Kidney epithelial cell (primary cell): ENCODE measurements around the gene RGS19. TPM values are rescaled to one million over a fixed set of nuclear protein-coding genes. Genes with fewer than 3 reads are reported as not detected.

Experiments
- DNase-seq: peaks from one replicate; pipeline ENCODE4 v3.0.0-alpha.2; 2010; ENCODE audit warnings: low read depth
- H3K27me3 ChIP-seq: 2 replicates; pipeline ENCODE4 v1.6.0; 2011; ENCODE audit warnings: low read length; ENCODE audit not compliant: control insufficient read depth, insufficient read depth
- H3K36me3 ChIP-seq: 2 replicates; pipeline ENCODE4 v1.5.1; 2011; ENCODE audit warnings: low read length; ENCODE audit not compliant: control insufficient read depth, insufficient read depth
- H3K4me3 ChIP-seq: 2 replicates; pipeline ENCODE4 v1.5.1; 2011; ENCODE audit warnings: low read depth, mild to moderate bottlenecking, control low read depth, low read length
- total RNA-seq: library from RNA; depleted of rRNA; stranded (reverse); fragments of >200 nt; gene quantifications from 2 replicates; pipeline ENCODE4 v1.2.3, GENCODE V29; 2015
- TF ChIP-seq, protein P1 (sequence below): IDR thresholded peaks from 2 replicates; pipeline ENCODE4 v1.5.1; 2011; ENCODE audit warnings: mild to moderate bottlenecking, moderate library complexity, low read length, control low read depth, inconsistent platforms; ENCODE audit not compliant: insufficient read depth, poor library complexity, severe bottlenecking

The RGS19 gene
- total RNA-seq, 1 donor from 2014 or later = 14.1 TPM

DNA sequence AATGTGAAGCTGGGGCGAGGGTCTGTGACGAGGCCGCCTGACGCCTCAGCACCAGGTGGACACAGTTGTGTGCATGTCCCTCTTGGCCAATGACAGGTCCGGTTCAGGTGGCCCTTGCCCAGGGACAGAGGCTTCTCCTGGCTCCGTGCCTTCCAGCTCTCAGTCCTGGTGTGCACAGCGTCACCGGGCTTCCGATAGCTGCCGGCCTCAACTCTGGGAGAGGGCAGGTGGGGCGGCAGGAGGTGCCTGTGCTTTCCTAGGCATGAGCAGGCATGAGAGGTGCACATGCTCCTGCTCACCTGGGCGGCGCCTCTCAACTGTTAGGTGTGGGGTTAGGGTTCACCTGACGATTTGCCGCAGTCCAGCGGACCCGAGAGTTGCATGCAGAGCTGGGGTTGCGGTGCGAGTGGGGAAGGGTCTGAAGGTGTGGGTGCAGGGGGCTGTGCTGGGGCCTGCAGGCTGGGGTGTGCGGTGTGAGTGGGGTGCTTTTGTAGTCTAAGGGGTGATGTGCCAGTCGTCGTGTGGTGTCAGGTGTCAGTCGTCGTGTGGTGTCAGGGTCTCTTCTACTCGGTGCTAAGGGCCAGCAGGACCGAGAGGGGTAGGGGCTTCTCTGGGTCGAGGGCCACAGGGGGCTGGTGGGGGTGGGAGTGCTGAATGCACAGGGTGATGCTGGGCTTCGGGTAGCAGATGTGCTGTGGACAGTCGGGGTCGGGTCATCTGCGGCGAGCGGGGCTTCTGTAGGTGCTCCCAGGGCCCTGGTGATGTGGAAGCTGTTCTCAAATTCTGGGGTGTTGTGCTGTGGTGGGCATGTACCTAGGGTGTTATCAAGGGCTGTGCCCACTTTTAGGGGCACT, 26.1 kb downstream of the RGS19 start:
- DNase-seq = no peak

DNA sequence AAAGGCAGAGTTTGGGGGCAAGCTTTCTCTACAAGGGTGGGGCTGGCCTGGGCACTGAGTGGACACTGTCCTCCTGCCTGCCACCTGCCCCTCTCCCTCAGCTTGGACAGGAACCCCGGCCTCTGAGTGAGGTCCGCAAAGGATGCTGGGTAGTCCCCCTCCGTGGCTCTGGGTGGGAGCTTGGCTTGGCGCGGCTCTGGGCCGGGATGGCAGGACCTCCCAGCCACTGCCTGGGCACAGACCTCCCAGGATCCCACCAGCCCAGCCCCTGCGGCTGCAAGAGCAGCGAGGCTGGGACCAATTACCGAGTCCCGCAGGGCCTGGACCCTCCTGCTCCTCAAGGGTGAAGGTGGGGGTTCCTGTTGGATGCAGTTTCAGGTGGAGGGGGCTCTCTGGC, 27.0 kb downstream of the RGS19 start:
- peaks cover 58% of the 10 kb centered on the region for H3K27me3 ChIP-seq
- H3K4me3 ChIP-seq = no peak overlapping the region
- DNase-seq = no peak

More for the DNA sequence above, 26.1 kb downstream of the RGS19 start:
- TF ChIP-seq, protein P1, sequence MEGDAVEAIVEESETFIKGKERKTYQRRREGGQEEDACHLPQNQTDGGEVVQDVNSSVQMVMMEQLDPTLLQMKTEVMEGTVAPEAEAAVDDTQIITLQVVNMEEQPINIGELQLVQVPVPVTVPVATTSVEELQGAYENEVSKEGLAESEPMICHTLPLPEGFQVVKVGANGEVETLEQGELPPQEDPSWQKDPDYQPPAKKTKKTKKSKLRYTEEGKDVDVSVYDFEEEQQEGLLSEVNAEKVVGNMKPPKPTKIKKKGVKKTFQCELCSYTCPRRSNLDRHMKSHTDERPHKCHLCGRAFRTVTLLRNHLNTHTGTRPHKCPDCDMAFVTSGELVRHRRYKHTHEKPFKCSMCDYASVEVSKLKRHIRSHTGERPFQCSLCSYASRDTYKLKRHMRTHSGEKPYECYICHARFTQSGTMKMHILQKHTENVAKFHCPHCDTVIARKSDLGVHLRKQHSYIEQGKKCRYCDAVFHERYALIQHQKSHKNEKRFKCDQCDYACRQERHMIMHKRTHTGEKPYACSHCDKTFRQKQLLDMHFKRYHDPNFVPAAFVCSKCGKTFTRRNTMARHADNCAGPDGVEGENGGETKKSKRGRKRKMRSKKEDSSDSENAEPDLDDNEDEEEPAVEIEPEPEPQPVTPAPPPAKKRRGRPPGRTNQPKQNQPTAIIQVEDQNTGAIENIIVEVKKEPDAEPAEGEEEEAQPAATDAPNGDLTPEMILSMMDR = no peak
- H3K36me3 ChIP-seq = no peaks in the 10 kb centered on the region
- no peak overlapping the region for H3K4me3 ChIP-seq
- peaks cover 50% of the 10 kb centered on the region for H3K27me3 ChIP-seq

DNA sequence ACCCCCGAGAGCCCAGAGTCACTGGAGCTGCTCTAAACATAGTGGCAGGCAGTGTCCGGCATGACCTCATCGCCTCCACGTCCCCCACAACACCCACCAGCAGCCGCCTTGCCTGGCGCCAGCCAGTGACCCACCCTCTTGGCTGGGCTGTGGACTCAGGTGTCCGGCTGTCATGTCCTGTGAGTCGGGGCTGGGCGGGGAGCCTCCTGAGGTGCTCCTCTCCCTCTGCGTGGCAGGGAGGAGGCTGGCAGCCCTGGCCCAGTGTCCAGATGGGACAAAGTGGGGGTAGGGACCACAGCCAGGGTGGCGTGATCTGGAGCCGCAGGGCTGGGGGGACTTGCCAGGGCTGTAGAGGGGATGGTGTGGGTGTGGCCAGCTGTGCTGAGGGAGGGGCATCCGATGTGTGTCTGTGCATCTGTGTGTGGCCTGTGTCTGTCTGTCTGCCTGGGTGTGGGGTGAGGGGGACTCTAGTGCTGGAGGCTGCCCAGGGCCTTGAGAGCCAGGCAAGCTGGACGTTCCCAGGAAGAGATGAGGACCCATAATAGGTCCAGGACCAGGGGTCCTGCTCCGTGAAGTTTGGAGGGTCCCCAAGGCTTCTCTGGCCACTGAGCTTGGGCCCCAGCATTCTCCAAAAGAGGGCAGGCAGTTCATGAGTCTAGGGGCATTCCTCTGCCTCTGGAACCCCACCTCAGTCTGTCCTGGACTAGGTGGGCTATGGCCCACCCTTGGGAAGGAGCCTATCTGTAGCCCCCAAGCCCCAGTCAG, 27.6 kb downstream of the RGS19 start:
- no peak for DNase-seq
- no peak overlapping the region for H3K4me3 ChIP-seq
- peaks cover 64% of the 10 kb centered on the region for H3K27me3 ChIP-seq
- TF ChIP-seq, protein P1 = no peak
- H3K36me3 ChIP-seq = no peaks in the 10 kb centered on the region

More for the DNA sequence above, 27.0 kb downstream of the RGS19 start:
- TF ChIP-seq, protein P1 = no peak
- no peaks in the 10 kb centered on the region for H3K36me3 ChIP-seq

DNA sequence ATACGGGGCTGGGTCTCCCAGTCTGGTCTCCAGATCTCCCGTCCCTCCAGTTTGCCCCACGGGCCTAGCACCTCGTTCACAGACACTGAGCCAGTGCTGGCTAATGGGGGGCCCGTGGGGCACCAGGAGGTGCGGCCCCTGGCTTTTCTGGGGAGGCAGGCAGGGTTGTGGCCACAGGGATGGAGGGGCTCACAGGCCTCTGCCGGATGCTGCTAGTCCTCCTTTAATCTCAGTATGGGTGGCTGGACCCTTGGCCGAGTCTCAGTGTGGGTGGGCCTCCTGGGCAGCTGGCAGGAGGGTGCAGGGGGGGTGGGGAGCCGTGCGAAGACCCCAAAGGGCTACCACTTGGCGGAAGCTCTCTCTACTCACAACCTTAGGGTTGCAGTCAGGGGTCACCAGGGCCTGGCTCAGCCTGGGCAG, 28.3 kb downstream of the RGS19 start:
- TF ChIP-seq, protein P1 = no peak
- peaks cover 71% of the 10 kb centered on the region for H3K27me3 ChIP-seq
- no peak overlapping the region for H3K4me3 ChIP-seq
- DNase-seq = no peak
- no peaks in the 10 kb centered on the region for H3K36me3 ChIP-seq

DNA sequence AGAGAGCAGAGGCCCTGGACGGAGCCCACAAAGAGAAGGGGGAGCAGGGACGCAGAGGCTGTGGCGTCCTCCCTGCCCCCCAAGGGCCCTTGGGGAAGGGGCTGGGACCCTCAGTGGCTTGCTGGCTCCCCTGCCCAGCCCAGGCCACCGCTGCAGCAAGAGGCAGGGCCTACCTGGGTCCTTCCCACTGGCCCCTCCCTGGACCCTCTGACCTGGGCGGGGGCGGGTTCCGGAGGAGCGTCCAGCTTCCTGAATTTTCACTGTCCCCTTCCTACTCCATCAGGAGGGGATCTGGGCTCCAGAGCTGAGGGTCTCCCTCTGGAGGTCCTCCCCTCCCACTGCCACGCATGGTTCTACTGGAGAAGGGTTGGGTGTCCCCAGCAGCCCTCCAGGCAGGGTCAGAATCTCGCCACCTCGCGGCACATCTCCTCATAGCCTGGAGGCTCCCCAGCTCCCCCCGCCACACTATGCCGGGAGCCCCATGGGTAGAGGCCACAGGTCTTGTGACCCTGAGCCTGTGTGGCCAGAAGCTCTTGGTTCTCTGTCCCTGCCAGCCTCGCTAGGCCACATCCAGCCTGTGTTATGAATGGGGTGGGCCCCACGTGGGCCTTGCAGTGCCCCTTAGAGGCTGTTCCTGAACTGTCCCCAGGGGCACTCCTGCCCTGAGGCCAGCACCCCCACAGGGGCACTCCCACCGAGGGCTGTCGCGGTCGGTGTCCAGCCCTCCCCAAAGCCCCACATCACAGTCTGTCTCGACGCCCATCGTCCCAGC, 28.9 kb downstream of the RGS19 start:
- Histone ChIP-seq H3K36me3 (no peaks in the 10 kb centered on the region), H3K27me3 (peaks cover 77% of the 10 kb centered on the region), H3K4me3 (no peak overlapping the region)
- no peak for DNase-seq
- TF ChIP-seq, protein P1 = no peak
